Endothelial cell of umbilical vein (primary cell): ENCODE results near the gene RAB40C. TPM values are rescaled to one million over a fixed set of nuclear protein-coding genes. Genes with fewer than 3 reads are reported as not detected.
A peak's percentile ranks its signal among the peaks of the same experiment; 100 is the strongest.

ENCODE experiments used
- BruUV-seq: library from RNA; stranded (reverse); fragments of 400-500 nt; replicated peaks from 2 replicates; lab custom pipeline; 2021; lab: Mats Ljungman, UMichigan
- CTCF ChIA-PET: fragments of 300-600, 350-600 bp; sonication (Branson Sonifier 250); formaldehyde crosslinking; loops from one replicate; lab custom pipeline; 2021; ENCODE audit warnings: antibody characterized with exemption, inconsistent platforms; lab: Charles Lee
- POLR2A ChIA-PET: fragments of 300-600, 350-600 bp; sonication (Branson Sonifier 250); formaldehyde crosslinking; loops from one replicate; lab custom pipeline; 2021; ENCODE audit warnings: antibody characterized with exemption, inconsistent platforms; lab: Charles Lee
- DNase-seq: peaks from one replicate; pipeline ENCODE4 v3.0.0-alpha.2; 2011; ENCODE audit warnings: low read depth, low spot score
- FAIRE-seq: peaks from 2 replicates; lab custom pipeline; 2011; peaks lifted over from hg19 to GRCh38; lab: Jason Lieb, UNC
- H2AFZ ChIP-seq: 2 replicates; pipeline ENCODE4 v1.6.0; 2012; ENCODE audit warnings: low read depth, low read length, control low read depth, inconsistent platforms
- H3K27ac ChIP-seq: 2 replicates; pipeline ENCODE4 v1.5.1; 2011; ENCODE audit warnings: low read depth, mild to moderate bottlenecking, control low read depth, low read length, moderate library complexity; ENCODE audit not compliant: insufficient read depth
- H3K27me3 ChIP-seq, 2 experiments: 2 replicates each; pipeline versions ENCODE4 v1.6.0 to v1.6.1; 2011; ENCODE audit warnings: low read length in 2 of 2, mixed read lengths in 1 of 2; ENCODE audit not compliant: control insufficient read depth in 2 of 2, insufficient read depth in 2 of 2
- H3K36me3 ChIP-seq, 2 experiments: 2 replicates in 1 of 2; 3 replicates in 1 of 2; pipeline ENCODE4 v1.5.1; 2011; ENCODE audit warnings: low read length in 2 of 2, mild to moderate bottlenecking in 1 of 2, moderate library complexity in 1 of 2; ENCODE audit not compliant: control insufficient read depth in 2 of 2, insufficient read depth in 2 of 2; ENCODE audit errors: extremely low read depth in 1 of 2
- H3K4me1 ChIP-seq: 3 replicates; pipeline ENCODE4 v1.5.1; 2011; ENCODE audit warnings: mild to moderate bottlenecking, low read length; ENCODE audit not compliant: control insufficient read depth, insufficient read depth; ENCODE audit errors: extremely low read depth
- H3K4me2 ChIP-seq: 2 replicates; pipeline ENCODE4 v1.6.1; 2011; ENCODE audit warnings: low read length, control low read depth, mixed read lengths; ENCODE audit not compliant: insufficient read depth
- H3K4me3 ChIP-seq, 3 experiments: fragments of 200-600 bp in 1 of 3; sonication (generic), shearing (Covaris generic) in 1 of 3; replicated peaks in 1 of 3; 2 replicates each; pipeline ENCODE4 v1.5.1; 2011 to 2016; ENCODE audit warnings: control low read depth in 3 of 3, low read length in 3 of 3, mild to moderate bottlenecking in 2 of 3, inconsistent platforms in 1 of 3, low read depth in 1 of 3, moderate library complexity in 1 of 3; ENCODE audit not compliant: insufficient read depth in 1 of 3
- H3K79me2 ChIP-seq: 2 replicates; pipeline ENCODE4 v1.6.0; 2012; ENCODE audit warnings: low read length, inconsistent platforms; ENCODE audit not compliant: control insufficient read depth, insufficient read depth
- H3K9ac ChIP-seq: replicated peaks from 2 replicates; pipeline ENCODE3; 2011; ENCODE audit warnings: low read length, control low read depth; ENCODE audit not compliant: insufficient read depth; ENCODE audit errors: extremely low read depth
- H3K9me1 ChIP-seq: replicated peaks from 3 replicates; pipeline ENCODE4 v1.6.0; 2011; ENCODE audit warnings: mild to moderate bottlenecking, low read length; ENCODE audit not compliant: control insufficient read depth, insufficient read depth; ENCODE audit errors: extremely low read depth
- H3K9me3 ChIP-seq: replicated peaks from 2 replicates; pipeline ENCODE4 v1.5.1; 2012; ENCODE audit warnings: low read length, inconsistent platforms; ENCODE audit not compliant: control insufficient read depth, insufficient read depth
- H4K20me1 ChIP-seq: replicated peaks from 2 replicates; pipeline ENCODE3; 2011; ENCODE audit warnings: mild to moderate bottlenecking, low read length; ENCODE audit not compliant: control insufficient read depth, insufficient read depth; ENCODE audit errors: extremely low read depth
- CTCF ChIP-seq, 2 donors: IDR thresholded peaks; 1 replicate in 1 of 2; 2 replicates in 1 of 2; pipeline ENCODE4 v1.5.1; 2011; ENCODE audit warnings: low read length in 2 of 2, mild to moderate bottlenecking in 2 of 2, moderate library complexity in 2 of 2, control low read depth in 1 of 2, inconsistent platforms in 1 of 2, low read depth in 1 of 2; ENCODE audit not compliant: insufficient read depth in 1 of 2; ENCODE audit errors: extremely low read depth in 1 of 2
- MYC ChIP-seq: IDR thresholded peaks from one replicate; pipeline ENCODE4 v1.6.1; 2011; ENCODE audit warnings: mild to moderate bottlenecking, low read depth, low read length
- POLR2AphosphoS5 ChIP-seq: IDR thresholded peaks from 2 replicates; pipeline ENCODE4 v1.6.1; 2012; ENCODE audit warnings: low read depth, mild to moderate bottlenecking, control low read depth, low read length, moderate library complexity; ENCODE audit not compliant: insufficient read depth
- dilution Hi-C: fragments of 300-500 bp; cut with MboI; formaldehyde crosslinking; loops from one replicate; pipeline ENCODE4 v1.15.0; 2019; ENCODE audit warnings: low sequenced_read_pairs; ENCODE audit not compliant: extremely low pct_ligation_motif_present
- intact Hi-C: fragments of 100-400 bp; cut with micrococcal nuclease; formaldehyde crosslinking; loops from one replicate; pipeline ENCODE4 v1.10.0; 2022
- polyA plus RNA-seq, 4 experiments: library from polyadenylated mRNA; depleted of rRNA in 3 of 4; stranded (reverse) in 3 of 4; unstranded in 1 of 4; fragments of >200 nt; gene quantifications; 2 replicates each; pipeline versions ENCODE4 v1.2.1 to v1.2.3, GENCODE V29; 2011 to 2012; ENCODE audit warnings: missing spikeins in 1 of 4
- total RNA-seq: library from RNA; stranded (reverse); gene quantifications from 2 replicates; pipeline ENCODE4 v1.2.3, GENCODE V29; 2021

RAB40C gene
- total and polyA plus RNA-seq, 2 donors (not counting 3 experiments of a cell fraction or from before 2014, with no cell fraction given): 12.4 to 18.8 TPM

DNA sequence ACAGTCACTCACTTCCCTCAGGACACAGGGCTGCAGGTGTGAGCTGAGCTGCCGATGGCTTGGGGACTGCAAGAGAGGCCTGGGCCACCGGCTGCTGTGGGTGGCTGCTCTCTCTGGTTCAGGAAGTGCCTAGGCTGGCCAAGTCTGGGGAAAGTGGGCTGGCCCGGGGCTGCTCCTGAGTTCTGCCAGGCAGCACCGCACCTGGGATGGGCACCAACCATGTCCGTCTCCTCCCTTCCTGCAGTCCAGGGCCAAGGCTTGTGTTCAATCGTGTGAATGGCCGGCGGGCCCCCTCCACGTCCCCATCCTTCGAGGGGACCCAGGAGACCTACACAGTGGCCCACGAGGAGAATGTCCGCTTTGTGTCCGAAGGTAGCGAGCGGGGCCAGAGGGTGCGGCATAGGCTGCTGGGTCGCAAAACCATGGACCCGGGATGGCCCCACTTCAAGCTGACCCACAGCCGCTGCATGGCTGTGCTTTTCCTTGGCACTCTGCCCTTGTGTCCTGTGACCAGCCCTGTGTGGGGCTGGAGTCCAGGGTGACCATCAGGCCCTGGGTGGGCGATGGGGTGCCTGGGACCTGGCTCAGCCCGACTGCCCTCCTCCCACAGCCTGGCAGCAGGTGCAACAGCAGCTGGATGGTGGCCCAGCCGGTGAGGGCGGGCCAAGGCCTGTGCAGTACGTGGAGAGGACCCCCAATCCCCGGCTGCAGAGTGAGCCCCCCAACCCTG, 57.5 kb downstream of the RAB40C start:
- POLR2A ChIA-PET: no interaction called here
- BruUV-seq: no TSS peak
- TF ChIP-seq POLR2AphosphoS5 (peak; percentile 2), CTCF (IDR thresholded peaks at IDR 0.05; ENCODE audit: extremely low read depth in 1 of 2, insufficient read depth in 1 of 2, low read depth in 1 of 2, low read length in 2 of 2) (no peak), MYC (no peak)
- Histone ChIP-seq H3K9me3 (no peaks in the 10 kb centered on the region), H3K27me3 (no peaks in the 10 kb centered on the region), H3K79me2 (no peaks in the 10 kb centered on the region), H3K4me2 (no peak overlapping the region), H3K9me1 (no peaks in the 10 kb centered on the region), H3K9ac (no peak overlapping the region), H2AFZ (no peak overlapping the region), H4K20me1 (no peaks in the 10 kb centered on the region), H3K4me3 (no peak overlapping the region), H3K36me3 (no peaks in the 10 kb centered on the region), H3K4me1 (peaks cover 12% of the 10 kb centered on the region), H3K27ac (no peak overlapping the region)
- CTCF ChIA-PET: interaction anchor here (1.0 to 1.8 kb wide), 6 partner anchors 10 to 70 kb away, joined by 3 to 8 read pairs (median 3); partner anchors contain the start of gene METTL26
- intact Hi-C loops (no loop called here), dilution Hi-C loops (no loop called here)
- FAIRE-seq: no peak
- DNase-seq: no peak
